Lower leg skin (tissue), 3 donors: ENCODE data around the gene MBOAT7.

ENCODE experiments used
- CTCF ChIP-seq, 3 donors: fragments of 450-650 bp; IDR thresholded peaks; one replicate each; pipeline ENCODE4 v1.5.1; 2016; ENCODE audit warnings: antibody characterized with exemption in 3 of 3, mild to moderate bottlenecking in 3 of 3, moderate library complexity in 2 of 3
- POLR2A ChIP-seq, 2 donors: fragments of 450-650 bp; IDR thresholded peaks; one replicate each; pipeline ENCODE4 v1.6.1; 2016 to 2017; ENCODE audit warnings: antibody characterized with exemption in 2 of 2, mild to moderate bottlenecking in 1 of 2, moderate library complexity in 1 of 2

GRCh38 chr19:54165222-54165621 is 24.2 kb downstream of the MBOAT7 start:
- TF ChIP-seq CTCF (IDR thresholded peaks at IDR 0.05), result no peak
- no peak for TF ChIP-seq POLR2A (IDR thresholded peaks at IDR 0.05)
